Lung (tissue), 12 donors: ENCODE data around the gene REXO1. TPM values are rescaled to one million over a fixed set of nuclear protein-coding genes. Genes with fewer than 3 reads are reported as not detected.

Experiments used
- ATAC-seq: fragments of 200-7000 bp; cut with Tn5 transposase; one replicate; pipeline ENCODE4 v1.9.1; 2020; ENCODE audit warnings: moderate number of reproducible peaks; ENCODE audit not compliant: insufficient read depth, low FRiP score
- DNase-seq, 3 donors: peaks; one replicate each; pipeline ENCODE4 v3.0.0-alpha.2; 2013 to 2017
- H3K27ac ChIP-seq, 2 donors: one replicate each; pipeline ENCODE4 v1.5.1; 2013; ENCODE audit warnings: mild to moderate bottlenecking in 2 of 2, moderate library complexity in 2 of 2, control low read depth in 1 of 2, inconsistent platforms in 1 of 2, low read depth in 1 of 2, low read length in 1 of 2
- H3K27me3 ChIP-seq, 3 donors: one replicate each; pipeline ENCODE4 v1.5.1; 2013; ENCODE audit warnings: low read length in 2 of 3; ENCODE audit not compliant: control insufficient read depth in 3 of 3, insufficient read depth in 3 of 3
- H3K36me3 ChIP-seq, 4 donors: one replicate each; pipeline ENCODE4 v1.5.1; 2013; ENCODE audit warnings: low read length in 4 of 4, mild to moderate bottlenecking in 1 of 4, moderate library complexity in 1 of 4; ENCODE audit not compliant: control insufficient read depth in 4 of 4, insufficient read depth in 4 of 4
- H3K4me1 ChIP-seq, 5 donors: one replicate each; pipeline ENCODE4 v1.5.1; 2013; ENCODE audit warnings: low read length in 5 of 5, mild to moderate bottlenecking in 2 of 5, moderate library complexity in 1 of 5; ENCODE audit not compliant: control insufficient read depth in 5 of 5, insufficient read depth in 5 of 5
- H3K4me3 ChIP-seq: one replicate; pipeline ENCODE4 v1.5.1; 2013; ENCODE audit warnings: mild to moderate bottlenecking, control low read depth, moderate library complexity
- H3K9ac ChIP-seq, 2 donors: one replicate each; pipeline ENCODE4 v1.5.1; 2013; ENCODE audit warnings: low read length in 2 of 2, control low read depth in 1 of 2; ENCODE audit not compliant: insufficient read depth in 1 of 2
- H3K9me3 ChIP-seq, 4 donors: one replicate each; pipeline ENCODE4 v1.5.1; 2013; ENCODE audit warnings: low read length in 3 of 4, mild to moderate bottlenecking in 1 of 4, moderate library complexity in 1 of 4; ENCODE audit not compliant: control insufficient read depth in 4 of 4, insufficient read depth in 3 of 4
- CTCF ChIP-seq: IDR thresholded peaks from 2 replicates; pipeline ENCODE4 v1.5.1; 2012; ENCODE audit warnings: mild to moderate bottlenecking; ENCODE audit errors: control extremely low read depth, extremely low read depth
- WGBS, 2 donors: extraction: QIAGEN DNeasy Blood & Tissue Kit; methylation state at CpG; one replicate each; pipeline ENCODE4 v1.1.7; 2013; 5-methylcytosine and 5-hydroxymethylcytosine counted together
- polyA plus RNA-seq, 2 donors: library from polyadenylated mRNA; stranded (reverse); fragments of 200-250 nt; gene quantifications; one replicate each; pipeline ENCODE4 v1.2.1, GENCODE V29; 2013
- total RNA-seq, 2 donors: library from RNA; depleted of rRNA in 1 of 2; stranded (reverse); fragments of >200 nt in 1 of 2; gene quantifications; one replicate each; pipeline ENCODE4 v1.2.1, GENCODE V29; 2014 to 2021
- donor health status: control.
- donor health status: control.
- donor health status: Bipolar disorder and iron deficiency.
- donor health status: healthy.
- donor health status: DM: yes; HTN: yes; CAD: no.

Gene REXO1
- total and polyA plus RNA-seq, 4 donors, result 15.6 to 40.3 (median 27.2) TPM

GRCh38 chr19:1810439-1811160 lies 37.7 kb downstream of the REXO1 start:
- 89 to 92% methylated on average over 19 of the region's 19 CpGs for WGBS, 2 donors
- TF ChIP-seq CTCF, result no peak
- DNase-seq, result no peak

DNA sequence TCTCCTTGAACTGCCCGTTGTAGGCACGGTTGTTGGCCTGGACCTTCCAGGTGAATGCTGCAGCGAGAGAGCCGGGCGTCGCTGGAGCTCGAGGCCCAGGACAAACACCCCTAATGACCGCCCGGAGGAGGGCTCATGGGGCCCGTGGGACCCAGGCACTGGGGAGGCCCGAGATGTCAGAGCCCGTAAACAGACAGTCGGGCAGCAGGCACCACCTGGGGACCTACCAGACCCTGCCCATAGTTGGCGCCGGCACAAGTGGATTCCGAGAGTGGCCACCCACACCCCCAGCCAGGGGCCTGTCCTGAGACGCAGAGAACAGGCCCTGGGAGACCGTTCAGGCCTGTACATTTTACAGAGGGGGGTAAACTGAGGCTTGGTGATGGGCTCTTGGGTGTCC lies 38.6 kb downstream of the REXO1 start:
- Histone ChIP-seq H3K4me3 (no peak overlapping the region), H3K9me3 (no peaks in the 10 kb centered on the region), H3K27me3 (no peaks in the 10 kb centered on the region), H3K4me1 (peaks cover 0 to 8% (median 3%) of the 10 kb centered on the region in 5 donors), H3K27ac (no peak overlapping the region), H3K9ac (no peak overlapping the region), H3K36me3 (peaks cover 0 to 1% (median 0%) of the 10 kb centered on the region in 4 donors)
- WGBS, 2 donors, result 80 to 87% methylated on average over 18 of the region's 18 CpGs
- TF ChIP-seq CTCF, result no peak
- no peak for DNase-seq
- no peak for ATAC-seq

More at GRCh38 chr19:1810439-1811160, 37.7 kb downstream of the REXO1 start:
- H3K27me3 ChIP-seq, result no peaks in the 10 kb centered on the region
- H3K9ac ChIP-seq, result no peak overlapping the region
- H3K27ac ChIP-seq, result no peak overlapping the region
- peaks cover 0 to 10% (median 0%) of the 10 kb centered on the region in 4 donors for H3K36me3 ChIP-seq
- no peak overlapping the region for H3K4me3 ChIP-seq
- ATAC-seq, result no peak
- H3K4me1 ChIP-seq, result peaks cover 0 to 8% (median 3%) of the 10 kb centered on the region in 5 donors
- H3K9me3 ChIP-seq, result no peaks in the 10 kb centered on the region

DNA sequence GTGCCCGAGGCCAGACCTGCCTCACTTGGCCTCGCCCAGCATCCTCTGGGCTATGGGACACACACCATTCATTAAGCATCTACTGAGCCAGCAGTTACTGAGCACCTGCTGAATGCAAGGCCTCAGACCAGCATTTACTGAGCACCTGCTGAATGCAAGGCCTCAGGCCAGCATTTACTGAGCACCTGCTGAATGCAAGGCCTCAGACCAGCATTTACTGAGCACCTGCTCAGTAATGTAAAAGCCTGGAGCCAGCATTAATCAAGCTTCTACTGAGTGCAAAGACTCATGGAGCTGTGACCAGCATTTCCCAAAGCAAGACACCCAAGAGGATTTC lies 39.9 kb downstream of the REXO1 start:
- H3K9me3 ChIP-seq, result no peaks in the 10 kb centered on the region
- TF ChIP-seq CTCF, result no peak
- ATAC-seq (no peak), DNase-seq (no peak)
- peaks cover 0 to 8% (median 3%) of the 10 kb centered on the region in 5 donors for H3K4me1 ChIP-seq
- WGBS, 2 donors, result 81 to 90% methylated on average over 2 of the region's 2 CpGs
- H3K27ac ChIP-seq, result no peak overlapping the region
- no peaks in the 10 kb centered on the region for H3K36me3 ChIP-seq
- no peak overlapping the region for H3K4me3 ChIP-seq
- H3K9ac ChIP-seq, result no peak overlapping the region
- no peaks in the 10 kb centered on the region for H3K27me3 ChIP-seq
